Lower leg skin (tissue), 4 donors: ENCODE measurements around the gene GUCA1A. TPM values are rescaled to one million over a fixed set of nuclear protein-coding genes. Genes with fewer than 3 reads are reported as not detected.

Source experiments
- DNase-seq, 2 donors: peaks; one replicate each; pipeline ENCODE4 v3.0.0-alpha.2; 2019; ENCODE audit warnings: low spot score in 2 of 2
- H3K4me3 ChIP-seq: fragments of 200-600 bp; sonication (generic); 2 replicates; pipeline ENCODE4 v1.5.1; 2017; ENCODE audit warnings: mild to moderate bottlenecking, low read depth; ENCODE audit not compliant: poor library complexity, severe bottlenecking
- POLR2A ChIP-seq, 2 donors: fragments of 450-650 bp; IDR thresholded peaks; one replicate each; pipeline ENCODE4 v1.6.1; 2016 to 2017; ENCODE audit warnings: antibody characterized with exemption in 2 of 2, mild to moderate bottlenecking in 1 of 2, moderate library complexity in 1 of 2
- WGBS, 2 donors: methylation state at CpG; one replicate each; pipeline ENCODE4 v1.1.5; 2018; 5-methylcytosine and 5-hydroxymethylcytosine counted together
- intact Hi-C: fragments of 100-400 bp; cut with DNase I; formaldehyde crosslinking; loops from one replicate; pipeline ENCODE4 v1.15.0; 2023; ENCODE audit warnings: low total_unique reads
- total RNA-seq, 4 donors: library from RNA; depleted of rRNA; stranded (reverse); fragments of >200 nt; gene quantifications; one replicate each; pipeline ENCODE4 v1.1.0, GENCODE V29; 2016
- TF ChIP-seq, protein P1 (sequence below), 3 donors: fragments of 450-650 bp; IDR thresholded peaks; one replicate each; pipeline ENCODE4 v1.5.1; 2016; ENCODE audit warnings: antibody characterized with exemption in 3 of 3, mild to moderate bottlenecking in 3 of 3, moderate library complexity in 2 of 3

GUCA1A gene
- total RNA-seq, 4 donors from 2014 or later = not detected

DNA sequence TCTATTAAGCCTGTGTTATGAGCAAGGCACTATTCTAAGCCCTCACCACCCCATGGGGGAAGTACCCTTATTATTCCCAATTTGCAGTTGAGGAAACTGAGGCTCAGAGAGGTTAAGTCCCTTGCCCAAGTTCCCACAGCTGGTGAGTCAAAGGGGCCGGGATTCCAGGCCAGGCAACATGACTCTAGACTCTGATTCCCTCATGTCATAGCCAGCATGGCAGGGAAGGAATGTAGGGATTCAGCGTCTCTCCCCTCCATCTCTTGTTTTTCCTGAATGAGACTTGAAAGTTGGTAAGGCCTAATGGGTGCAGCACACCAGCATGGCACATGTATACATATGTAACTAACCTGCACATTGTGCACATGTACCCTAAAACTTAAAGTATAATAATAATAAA lies 37.4 kb upstream of the GUCA1A start:
- intact Hi-C loops = no loop called here
- H3K4me3 ChIP-seq = no peak overlapping the region
- DNase-seq = no peak
- 55 to 89% methylated on average over 2 of the region's 2 CpGs for WGBS, 2 donors
- TF ChIP-seq POLR2A (IDR thresholded peaks at IDR 0.05) = no peak
- TF ChIP-seq, protein P1, sequence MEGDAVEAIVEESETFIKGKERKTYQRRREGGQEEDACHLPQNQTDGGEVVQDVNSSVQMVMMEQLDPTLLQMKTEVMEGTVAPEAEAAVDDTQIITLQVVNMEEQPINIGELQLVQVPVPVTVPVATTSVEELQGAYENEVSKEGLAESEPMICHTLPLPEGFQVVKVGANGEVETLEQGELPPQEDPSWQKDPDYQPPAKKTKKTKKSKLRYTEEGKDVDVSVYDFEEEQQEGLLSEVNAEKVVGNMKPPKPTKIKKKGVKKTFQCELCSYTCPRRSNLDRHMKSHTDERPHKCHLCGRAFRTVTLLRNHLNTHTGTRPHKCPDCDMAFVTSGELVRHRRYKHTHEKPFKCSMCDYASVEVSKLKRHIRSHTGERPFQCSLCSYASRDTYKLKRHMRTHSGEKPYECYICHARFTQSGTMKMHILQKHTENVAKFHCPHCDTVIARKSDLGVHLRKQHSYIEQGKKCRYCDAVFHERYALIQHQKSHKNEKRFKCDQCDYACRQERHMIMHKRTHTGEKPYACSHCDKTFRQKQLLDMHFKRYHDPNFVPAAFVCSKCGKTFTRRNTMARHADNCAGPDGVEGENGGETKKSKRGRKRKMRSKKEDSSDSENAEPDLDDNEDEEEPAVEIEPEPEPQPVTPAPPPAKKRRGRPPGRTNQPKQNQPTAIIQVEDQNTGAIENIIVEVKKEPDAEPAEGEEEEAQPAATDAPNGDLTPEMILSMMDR (IDR thresholded peaks at IDR 0.05) = no peak

DNA sequence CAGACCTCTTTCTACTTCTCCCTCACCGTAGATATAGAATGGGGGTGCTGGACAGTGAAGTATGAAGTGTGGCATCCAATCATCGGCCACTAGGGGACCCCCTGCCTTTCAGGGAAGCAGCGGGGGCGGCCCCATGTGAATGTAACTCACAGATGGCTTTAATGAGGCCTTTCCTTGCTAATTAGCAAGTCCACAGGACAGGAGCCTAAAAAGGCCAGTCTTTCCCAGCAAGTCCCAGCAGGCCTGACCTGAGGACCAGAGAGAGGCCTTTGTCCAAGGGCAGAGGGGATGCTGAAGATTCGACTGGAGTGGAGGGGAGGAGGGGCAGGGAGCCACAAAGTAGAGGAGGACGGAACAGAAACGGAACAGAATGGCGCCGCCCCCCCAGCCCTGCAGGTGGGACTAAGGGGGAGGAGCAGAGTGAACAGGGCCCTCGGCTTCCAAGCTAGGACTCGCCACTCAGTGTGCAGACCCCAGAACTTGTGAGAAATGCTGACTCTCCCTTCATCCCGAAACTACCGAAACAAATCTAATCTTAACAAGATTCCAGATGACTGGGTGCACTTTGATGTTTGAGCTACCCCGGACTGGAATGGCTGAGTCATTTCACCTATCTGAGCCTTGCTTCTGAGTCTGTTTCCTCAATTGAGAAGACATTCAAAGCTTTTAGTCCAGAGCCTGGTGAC lies 36.5 kb upstream of the GUCA1A start:
- no peak overlapping the region for H3K4me3 ChIP-seq
- WGBS, 2 donors = 49 to 56% methylated on average over 14 of the region's 14 CpGs
- intact Hi-C loops = no loop called here
- TF ChIP-seq POLR2A (IDR thresholded peaks at IDR 0.05) = no peak
- TF ChIP-seq, protein P1 (IDR thresholded peaks at IDR 0.05) = no peak
- no peak for DNase-seq

DNA sequence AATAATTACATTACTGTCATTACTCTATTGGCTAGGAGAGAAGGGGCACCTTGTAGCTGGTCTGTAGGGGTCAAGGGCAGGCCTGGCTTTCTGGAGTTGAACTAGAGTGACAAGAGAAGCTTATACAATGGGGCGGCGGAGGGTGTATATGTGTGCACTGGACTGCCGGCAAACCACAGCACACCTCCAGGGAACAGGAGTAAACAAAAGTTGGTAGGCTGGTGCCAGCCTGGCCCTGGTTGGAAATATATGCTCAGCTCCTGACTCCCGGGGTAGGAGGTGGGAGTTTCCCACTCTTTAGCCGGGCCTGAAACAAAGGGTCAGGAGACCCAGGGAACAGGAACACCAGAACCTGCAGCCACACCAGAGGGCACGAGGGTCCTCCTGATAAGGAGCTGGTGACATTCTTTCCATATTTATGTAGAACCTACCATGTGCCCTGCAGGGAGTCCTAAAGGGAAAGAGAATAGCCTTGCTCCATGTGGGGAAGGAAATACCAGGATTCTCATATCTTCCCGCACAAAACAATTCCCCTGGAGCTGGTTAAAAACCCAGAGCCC lies 35.9 kb upstream of the GUCA1A start:
- WGBS, 2 donors = 41 to 58% methylated on average over 7 of the region's 7 CpGs

DNA sequence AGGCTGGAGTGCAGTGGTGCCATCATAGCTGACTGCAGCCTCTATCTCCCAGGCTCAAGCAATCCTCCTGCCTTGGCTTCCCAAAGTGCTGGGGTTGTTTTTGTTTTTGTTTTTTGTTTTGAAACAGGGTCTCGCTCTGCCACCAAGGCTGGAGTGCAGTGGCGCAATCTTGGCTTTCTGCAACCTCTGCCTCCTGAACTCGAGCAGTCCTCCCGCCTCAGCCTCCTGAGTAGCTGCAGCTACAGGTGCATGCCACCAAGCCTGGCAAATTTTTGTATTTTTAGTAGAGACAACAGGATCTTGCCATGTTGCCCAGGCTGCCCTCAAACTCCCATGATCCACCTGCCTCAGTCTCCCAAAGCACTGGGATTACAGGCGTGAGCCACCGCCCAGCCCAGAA lies 35.0 kb upstream of the GUCA1A start:
- DNase-seq = no peak
- WGBS, 2 donors = 91% methylated on average over 6 of the region's 6 CpGs
- H3K4me3 ChIP-seq = no peak overlapping the region
- TF ChIP-seq, protein P1 (IDR thresholded peaks at IDR 0.05) = no peak
- no peak for TF ChIP-seq POLR2A (IDR thresholded peaks at IDR 0.05)
- intact Hi-C loops = no loop called here

More for the DNA sequence above, 35.9 kb upstream of the GUCA1A start:
- intact Hi-C loops = no loop called here
- no peak for TF ChIP-seq POLR2A (IDR thresholded peaks at IDR 0.05)
- TF ChIP-seq, protein P1 (IDR thresholded peaks at IDR 0.05) = no peak
- H3K4me3 ChIP-seq = no peak overlapping the region
- no peak for DNase-seq

DNA sequence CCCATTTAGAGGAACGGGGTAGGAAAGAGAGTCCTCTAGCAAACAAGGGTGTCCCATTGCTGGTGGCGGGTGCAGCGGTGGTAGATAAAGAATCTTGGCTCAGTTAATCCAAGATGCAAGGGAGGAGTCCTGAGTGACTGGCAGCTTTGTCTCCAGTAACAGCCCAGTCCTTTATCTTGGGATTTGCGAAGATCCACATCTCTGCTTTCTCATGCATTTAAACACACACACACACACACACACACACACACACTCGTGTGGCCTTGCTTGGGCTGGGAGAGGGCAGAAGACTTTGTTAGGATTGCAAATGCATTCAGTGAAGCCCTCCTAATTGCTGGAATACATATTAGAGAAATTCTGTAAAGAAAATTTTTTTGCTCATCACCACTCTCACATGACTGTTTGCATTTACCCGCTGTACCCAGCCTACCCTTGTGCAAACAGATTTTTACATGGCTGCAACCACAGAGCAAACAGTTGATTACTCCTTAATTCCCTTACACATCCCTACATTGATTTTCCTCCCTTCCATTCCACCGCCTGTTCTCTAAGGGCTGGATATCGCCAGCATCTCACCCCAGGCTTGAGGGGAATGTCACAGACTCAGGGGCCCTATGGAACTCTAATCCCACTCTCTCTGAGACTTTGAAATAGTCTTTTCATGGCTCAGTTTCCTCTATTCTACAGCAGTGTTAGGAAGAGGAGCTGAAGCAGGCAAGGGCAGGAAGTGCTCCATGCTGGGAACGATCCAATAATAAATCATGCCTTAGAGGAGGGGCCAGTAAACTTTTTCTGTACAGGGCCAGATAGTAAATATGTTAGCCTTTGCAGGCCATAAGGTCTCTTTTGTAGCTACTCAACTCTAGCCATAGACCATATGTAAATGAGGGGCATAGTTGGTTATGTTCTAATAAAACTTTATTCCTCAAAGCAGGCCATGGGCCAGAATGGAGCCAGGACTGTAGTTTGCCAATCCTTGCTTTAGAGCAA lies 34.2 kb upstream of the GUCA1A start:
- 52 to 56% methylated on average over 9 of the region's 9 CpGs for whole genome bisulfite sequencing, 2 donors
- intact Hi-C loops = no loop called here
- DNase-seq = no peak
- TF ChIP-seq, protein P1 (IDR thresholded peaks at IDR 0.05) = no peak
- no peak for TF ChIP-seq POLR2A (IDR thresholded peaks at IDR 0.05)
- H3K4me3 ChIP-seq = no peak overlapping the region
